ENCODE results near the gene CCDC183. TPM values are rescaled to one million over a fixed set of nuclear protein-coding genes. Genes with fewer than 3 reads are reported as not detected.
"Not testable (repeated sequence)": the region's sequence is repeated elsewhere in the genome, so short reads cannot be mapped to it uniquely, and the experiment has no call there.

CCDC183 gene
- total RNA-seq, 4 donors from 2014 or later, result 2.0 TPM; not detected in 2

GRCh38 chr9:136760834-136761544 lies 35.1 kb upstream of the CCDC183 start:
- intact Hi-C loops (cut with DNase I; ENCODE audit: low total_unique reads); H3K9me3 ChIP-seq; H3K4me1 ChIP-seq; H3K36me3 ChIP-seq; H3K4me3 ChIP-seq; H3K27me3 ChIP-seq; H3K27ac ChIP-seq: not testable (repeated sequence)
- TF ChIP-seq, protein P1, sequence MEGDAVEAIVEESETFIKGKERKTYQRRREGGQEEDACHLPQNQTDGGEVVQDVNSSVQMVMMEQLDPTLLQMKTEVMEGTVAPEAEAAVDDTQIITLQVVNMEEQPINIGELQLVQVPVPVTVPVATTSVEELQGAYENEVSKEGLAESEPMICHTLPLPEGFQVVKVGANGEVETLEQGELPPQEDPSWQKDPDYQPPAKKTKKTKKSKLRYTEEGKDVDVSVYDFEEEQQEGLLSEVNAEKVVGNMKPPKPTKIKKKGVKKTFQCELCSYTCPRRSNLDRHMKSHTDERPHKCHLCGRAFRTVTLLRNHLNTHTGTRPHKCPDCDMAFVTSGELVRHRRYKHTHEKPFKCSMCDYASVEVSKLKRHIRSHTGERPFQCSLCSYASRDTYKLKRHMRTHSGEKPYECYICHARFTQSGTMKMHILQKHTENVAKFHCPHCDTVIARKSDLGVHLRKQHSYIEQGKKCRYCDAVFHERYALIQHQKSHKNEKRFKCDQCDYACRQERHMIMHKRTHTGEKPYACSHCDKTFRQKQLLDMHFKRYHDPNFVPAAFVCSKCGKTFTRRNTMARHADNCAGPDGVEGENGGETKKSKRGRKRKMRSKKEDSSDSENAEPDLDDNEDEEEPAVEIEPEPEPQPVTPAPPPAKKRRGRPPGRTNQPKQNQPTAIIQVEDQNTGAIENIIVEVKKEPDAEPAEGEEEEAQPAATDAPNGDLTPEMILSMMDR (IDR thresholded peaks at IDR 0.05), result peak; percentile 13 to 43 (median 34)
- peak in 1 of 2 donors; percentile 30 for DNase-seq

DNA sequence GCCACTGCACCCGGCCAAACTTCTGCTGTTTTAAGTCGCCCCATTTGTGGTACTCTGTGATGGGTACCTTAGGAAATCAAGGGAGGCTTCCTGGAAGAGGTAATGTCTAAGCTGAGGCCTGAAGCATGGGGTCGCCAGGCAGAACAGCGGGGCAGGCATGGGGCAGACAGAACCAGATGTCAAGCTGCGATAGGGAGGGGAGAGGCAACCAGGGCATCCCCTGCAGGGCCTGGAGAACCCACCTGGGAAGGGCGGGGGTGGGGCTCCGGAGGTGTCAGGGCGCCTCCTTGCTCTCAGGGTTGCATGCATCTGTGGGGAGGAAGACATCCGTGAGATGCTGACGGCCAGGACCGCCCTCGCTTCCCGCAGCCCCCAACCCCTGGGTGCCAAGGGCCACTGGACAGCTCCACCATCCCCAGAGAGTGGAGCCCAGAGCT lies 34.6 kb upstream of the CCDC183 start:
- TF ChIP-seq, protein P1 (IDR thresholded peaks at IDR 0.05), result no peak
- TF ChIP-seq POLR2A (IDR thresholded peaks at IDR 0.05), result no peak
- no peak overlapping the region for H3K4me3 ChIP-seq
- no peaks in the 10 kb centered on the region for H3K9me3 ChIP-seq
- no peak overlapping the region for H3K27ac ChIP-seq
- no peaks in the 10 kb centered on the region for H3K36me3 ChIP-seq
- intact Hi-C loops (cut with DNase I; ENCODE audit: low total_unique reads), result no loop called here
- no peaks in the 10 kb centered on the region for H3K27me3 ChIP-seq
- no peaks in the 10 kb centered on the region for H3K4me1 ChIP-seq
- DNase-seq, result no peak

GRCh38 chr9:136762221-136762691 lies 33.9 kb upstream of the CCDC183 start:
- no peak for TF ChIP-seq POLR2A (IDR thresholded peaks at IDR 0.05)
- TF ChIP-seq, protein P1 (IDR thresholded peaks at IDR 0.05), result no peak
- Histone ChIP-seq H3K4me3 (no peak overlapping the region), H3K27me3 (no peaks in the 10 kb centered on the region), H3K36me3 (no peaks in the 10 kb centered on the region), H3K9me3 (no peaks in the 10 kb centered on the region), H3K27ac (no peak overlapping the region), H3K4me1 (no peaks in the 10 kb centered on the region)
- intact Hi-C loops (cut with DNase I; ENCODE audit: low total_unique reads), result no loop called here
- DNase-seq, result no peak

DNA sequence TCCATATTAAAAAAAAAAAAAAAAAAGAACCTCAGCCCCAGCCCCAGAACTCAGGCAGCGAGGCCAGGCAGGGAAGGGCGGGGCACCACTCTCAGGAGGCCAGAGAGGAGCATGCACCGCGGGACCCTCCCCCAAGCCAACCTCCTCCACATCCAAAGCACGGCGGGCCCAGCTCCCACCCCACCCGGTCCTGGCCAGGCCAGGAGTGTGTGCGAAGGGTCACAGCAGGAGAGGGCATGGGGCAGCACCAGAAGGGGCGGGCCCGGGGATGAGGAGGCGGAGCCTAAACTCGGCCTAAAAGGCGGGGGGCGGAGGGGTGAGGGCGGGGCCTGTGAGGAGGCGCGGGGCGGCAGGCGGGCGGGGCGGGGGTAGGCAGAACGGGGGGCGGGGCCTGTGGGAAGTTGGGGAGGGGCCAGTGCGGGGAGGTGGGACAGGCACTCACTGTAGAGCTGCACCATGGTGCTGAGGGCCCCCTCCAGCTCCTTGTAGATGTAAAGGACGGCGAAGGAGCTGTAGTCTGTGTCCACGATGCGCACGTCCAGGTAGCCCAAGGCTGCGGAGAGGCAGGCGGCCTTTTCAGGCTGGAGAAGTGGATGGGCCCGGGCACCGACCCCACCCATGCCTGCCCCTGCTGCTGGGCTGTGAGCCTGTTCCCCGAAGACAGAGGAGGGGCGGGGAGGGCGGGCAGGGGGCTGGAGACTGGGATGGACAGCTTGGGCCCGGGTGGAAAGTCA lies 33.1 kb upstream of the CCDC183 start:
- no peak overlapping the region for H3K27ac ChIP-seq
- no peaks in the 10 kb centered on the region for H3K36me3 ChIP-seq
- no peaks in the 10 kb centered on the region for H3K4me1 ChIP-seq
- no peaks in the 10 kb centered on the region for H3K9me3 ChIP-seq
- H3K4me3 ChIP-seq, result no peak overlapping the region
- TF ChIP-seq POLR2A (IDR thresholded peaks at IDR 0.05), result no peak
- TF ChIP-seq, protein P1 (IDR thresholded peaks at IDR 0.05), result no peak
- no peaks in the 10 kb centered on the region for H3K27me3 ChIP-seq
- DNase-seq, result peak; percentile 31 to 39
- intact Hi-C loops (cut with DNase I; ENCODE audit: low total_unique reads), result no loop called here

GRCh38 chr9:136763649-136764035 lies 32.5 kb upstream of the CCDC183 start:
- no peak for TF ChIP-seq POLR2A (IDR thresholded peaks at IDR 0.05)
- TF ChIP-seq, protein P1 (IDR thresholded peaks at IDR 0.05), result no peak
- Histone ChIP-seq H3K4me1 (no peaks in the 10 kb centered on the region), H3K36me3 (no peaks in the 10 kb centered on the region), H3K4me3 (no peak overlapping the region), H3K27ac (no peak overlapping the region), H3K9me3 (no peaks in the 10 kb centered on the region), H3K27me3 (no peaks in the 10 kb centered on the region)
- intact Hi-C loops (cut with DNase I; ENCODE audit: low total_unique reads), result no loop called here
- DNase-seq, result no peak

Data from uterus (tissue), 4 donors.